NK-92 (cell line): ENCODE measurements around the gene CSNK1E.

Experiments used
- DNase-seq: peaks from one replicate; lab custom pipeline; 2025; ENCODE audit not compliant: unreplicated experiment; lab: John Stamatoyannopoulos, UW

CSNK1E gene

DNA sequence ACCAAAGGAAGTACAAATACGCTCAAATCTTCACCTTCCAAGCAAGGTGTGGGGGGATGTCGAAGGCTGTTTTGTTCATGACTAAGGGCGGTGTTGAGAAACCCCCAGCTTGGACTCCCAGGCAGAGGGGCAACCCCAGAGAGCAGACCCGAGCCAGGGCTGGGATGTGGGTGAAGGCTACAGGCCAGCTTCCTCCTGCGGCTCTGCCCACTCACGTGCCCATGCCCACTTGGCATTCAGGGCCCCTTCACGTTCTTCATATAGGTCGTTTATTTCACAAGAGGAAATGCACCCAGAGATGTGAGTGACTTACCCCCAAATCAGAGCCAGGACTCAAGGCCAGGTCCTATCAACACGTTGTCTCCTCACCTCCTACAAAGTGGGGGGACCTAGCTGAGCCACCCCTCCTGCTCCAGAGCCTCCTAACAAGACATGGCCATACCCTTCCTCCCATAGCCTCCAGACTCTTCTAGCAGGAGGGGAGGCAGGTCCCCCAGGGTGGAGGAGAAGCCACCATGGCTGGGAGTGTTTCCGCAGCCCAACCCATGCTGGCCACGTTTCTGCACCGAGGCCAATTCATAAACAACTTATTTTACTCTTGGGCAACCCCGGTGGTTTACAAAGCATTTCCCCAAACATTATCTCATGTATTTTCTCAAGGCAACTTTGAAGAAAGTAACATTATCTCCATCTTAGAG lies 66.4 kb downstream of the CSNK1E start:
- no peak for DNase-seq

DNA sequence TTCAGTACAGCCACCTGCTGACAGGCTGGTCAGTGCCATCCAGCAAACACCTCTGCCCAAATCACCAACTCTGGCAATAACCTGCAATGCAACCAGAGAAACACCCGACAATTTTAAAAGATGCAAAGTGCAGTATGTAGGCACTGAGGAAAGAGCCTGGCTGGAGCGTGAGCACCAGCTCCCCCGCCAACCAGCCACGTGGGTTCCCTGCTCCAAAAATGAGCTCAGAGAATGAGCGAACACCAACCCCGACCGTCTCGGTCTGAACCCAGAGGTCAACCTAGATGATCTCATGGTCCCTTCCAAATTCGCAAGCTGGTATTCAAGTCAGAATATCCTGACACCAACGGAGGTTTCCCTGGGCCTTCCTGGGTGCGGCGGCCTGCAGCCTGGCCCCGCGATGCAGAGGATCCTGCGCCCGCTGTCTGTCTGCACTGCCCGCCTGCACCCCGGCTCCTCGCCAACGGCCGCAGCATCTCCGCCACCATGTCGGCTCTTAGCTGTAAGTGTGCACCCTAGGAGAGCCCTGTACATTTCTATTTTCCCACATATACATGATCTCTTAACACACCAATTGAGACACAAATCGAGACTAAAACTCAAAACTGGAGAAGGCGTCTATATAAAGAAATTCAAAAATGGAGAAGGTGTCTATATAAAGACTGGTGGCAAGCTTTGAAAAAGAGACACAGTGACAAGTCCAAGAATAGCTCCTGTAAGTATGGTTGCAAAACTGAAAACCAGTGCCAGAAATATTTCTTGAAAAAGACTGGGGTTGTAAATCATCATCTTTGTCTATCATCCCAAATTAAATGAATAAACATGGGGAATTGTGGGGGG lies 67.2 kb downstream of the CSNK1E start:
- no peak for DNase-seq

DNA sequence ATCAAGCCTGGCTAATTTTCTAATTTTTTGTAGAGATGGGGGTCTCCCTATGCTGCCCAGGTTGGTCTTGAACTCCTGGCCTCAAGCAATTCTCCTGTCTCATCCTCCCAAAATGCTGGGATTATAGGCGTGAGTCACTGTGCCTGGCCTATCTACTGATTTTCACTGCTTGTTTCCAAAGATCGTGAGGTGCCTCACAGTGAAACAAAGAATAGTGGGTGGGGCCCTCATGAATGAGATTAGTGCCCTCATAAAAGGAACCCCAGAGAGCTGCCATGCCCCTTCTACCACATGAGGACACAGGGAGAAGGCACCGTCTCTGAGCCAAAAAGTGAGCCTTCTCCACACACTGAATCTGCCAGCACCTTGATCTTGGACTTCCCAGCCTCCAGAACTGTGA lies 67.9 kb downstream of the CSNK1E start:
- no peak for DNase-seq

DNA sequence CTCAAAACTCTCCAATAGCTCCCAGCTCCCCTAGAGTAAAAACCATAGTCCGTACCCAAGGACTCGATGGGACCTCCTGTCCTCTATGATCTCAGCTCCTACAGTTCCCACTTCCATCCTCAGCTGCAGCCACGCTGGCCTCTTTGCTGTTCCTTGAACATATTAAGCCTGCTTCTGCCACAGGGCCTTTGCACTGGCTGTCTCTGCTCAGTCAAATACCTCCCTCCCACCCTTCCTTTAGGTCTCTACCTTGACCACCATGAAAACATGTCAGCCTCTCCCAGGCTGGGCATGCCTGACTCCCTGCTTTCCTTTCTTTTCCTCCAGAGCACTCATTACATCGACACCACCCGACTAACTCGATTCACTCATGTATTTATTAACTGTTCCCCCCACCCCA lies 69.0 kb downstream of the CSNK1E start:
- no peak for DNase-seq

DNA sequence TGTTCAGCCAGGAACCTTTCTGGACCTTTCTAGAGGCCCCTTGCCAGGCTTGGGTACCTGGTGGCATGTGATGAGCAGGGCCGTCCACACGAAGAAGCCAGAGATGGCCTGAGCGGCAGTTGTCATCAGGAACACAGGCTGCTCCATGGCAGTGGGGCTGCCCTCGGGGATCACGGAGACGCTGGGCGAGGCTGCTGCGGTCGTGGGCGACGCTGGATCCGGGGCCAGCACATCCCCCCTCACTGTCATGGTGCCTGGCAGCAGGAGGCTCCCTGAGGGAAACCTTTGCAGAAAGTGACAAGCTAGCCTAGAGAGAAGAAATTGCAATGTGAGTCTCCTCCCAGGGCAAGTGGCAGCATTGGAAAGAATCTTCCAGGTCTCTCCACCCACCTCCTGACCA lies 69.5 kb downstream of the CSNK1E start:
- DNase-seq: no peak

DNA sequence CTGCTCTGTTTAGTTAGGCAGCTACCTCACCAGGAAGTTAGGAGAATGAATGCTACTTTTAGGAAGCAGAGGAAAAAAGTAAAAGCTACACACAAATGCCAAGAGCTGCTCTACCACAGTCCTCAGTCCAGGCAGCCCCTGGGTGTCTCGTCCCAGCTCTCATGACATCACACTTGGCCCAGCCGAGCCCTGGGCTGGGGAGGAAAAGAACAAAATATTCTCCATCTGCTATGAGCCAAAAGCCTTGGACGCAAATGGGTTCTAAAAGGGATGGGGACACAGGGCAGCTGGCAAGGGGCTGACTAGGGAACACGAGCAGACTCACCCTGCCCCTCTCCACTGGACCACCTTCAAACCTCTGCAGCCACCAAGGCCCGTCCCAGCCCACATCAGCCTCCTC lies 70.5 kb downstream of the CSNK1E start:
- DNase-seq: no peak

DNA sequence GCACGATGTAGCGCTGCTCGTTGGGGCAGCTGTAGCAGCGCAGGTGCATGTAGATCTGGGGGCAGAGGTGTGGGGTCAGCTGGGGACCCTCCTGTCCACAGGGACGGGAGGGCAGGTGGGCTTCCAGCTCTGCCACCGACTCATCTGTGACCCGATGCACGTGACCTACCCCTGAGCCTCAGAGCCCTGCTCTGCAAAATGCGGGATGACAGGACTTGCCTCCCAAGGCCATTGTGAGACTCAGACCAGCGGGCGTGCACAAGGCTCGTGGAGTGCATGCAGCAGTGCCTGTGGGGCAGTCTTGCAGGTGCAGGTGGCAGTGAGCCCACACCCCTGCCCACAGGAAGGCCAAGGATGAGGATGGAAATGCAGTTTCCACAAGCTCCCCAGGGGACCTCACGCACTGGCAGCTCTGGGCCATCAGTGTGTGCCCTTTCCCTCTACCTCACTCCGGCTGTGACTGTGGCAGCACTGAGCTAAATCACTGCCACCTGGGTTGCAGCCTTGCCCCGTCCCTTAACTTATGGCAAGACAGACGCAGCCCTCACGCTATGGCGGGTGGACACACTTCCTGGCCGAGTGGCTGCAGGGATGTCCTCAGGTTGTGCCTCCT lies 71.1 kb downstream of the CSNK1E start:
- no peak for DNase-seq

DNA sequence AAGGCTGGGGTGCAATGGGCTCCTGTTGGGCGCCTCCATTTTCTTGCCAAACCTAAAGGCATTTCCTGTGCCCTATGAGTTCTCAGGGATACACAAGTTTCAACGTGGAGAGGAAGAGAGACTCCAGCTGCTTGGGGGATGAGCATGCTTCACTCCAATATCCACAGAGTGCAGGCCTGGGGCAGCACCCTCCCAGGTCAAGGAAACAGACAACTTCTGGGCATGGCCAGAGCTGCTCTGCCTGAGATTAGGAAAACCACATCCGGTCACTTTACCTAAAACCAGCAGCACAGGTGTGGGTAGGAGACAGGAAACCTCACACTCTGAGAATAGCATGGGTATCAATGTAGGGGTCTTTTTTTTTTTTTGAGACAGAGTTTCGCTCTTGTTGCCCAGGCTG lies 73.1 kb downstream of the CSNK1E start:
- DNase-seq: no peak

DNA sequence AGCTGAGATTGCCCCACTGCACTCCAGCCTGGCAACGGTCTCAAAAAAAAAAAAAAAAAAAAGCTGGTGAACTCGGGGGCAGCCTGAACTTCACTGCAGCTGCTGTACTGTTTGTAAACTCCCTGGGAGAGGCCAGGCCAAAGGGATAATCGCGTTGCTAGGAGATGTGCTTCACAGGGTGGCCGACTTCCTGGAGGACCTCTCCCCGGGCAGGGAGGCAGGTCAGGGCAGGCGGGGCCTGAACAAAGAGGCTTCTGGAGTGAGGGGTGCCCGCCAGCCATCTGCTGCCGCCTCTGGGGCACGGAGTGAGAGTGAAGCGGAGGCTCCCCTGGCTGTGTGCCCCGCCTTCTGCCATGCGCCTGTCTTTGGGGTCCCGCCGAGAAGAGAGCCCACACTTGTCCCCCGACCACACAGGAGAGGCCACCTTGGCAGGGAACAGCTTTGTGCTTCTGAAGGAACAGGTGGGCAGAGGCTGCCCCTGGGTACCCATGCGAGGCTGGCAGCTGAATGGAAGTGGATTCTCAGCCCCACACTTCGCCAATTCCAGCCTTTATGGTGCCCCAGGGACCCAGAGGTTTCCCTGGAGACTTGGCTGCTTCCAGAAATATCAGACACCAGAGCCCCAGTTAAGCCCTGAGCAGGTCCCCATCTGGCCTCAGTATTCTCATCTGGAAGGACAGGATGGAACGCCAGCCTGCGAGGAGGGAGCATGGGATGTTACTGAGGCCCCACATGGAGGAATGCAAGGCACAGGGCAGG lies 74.0 kb downstream of the CSNK1E start:
- DNase-seq: no peak

DNA sequence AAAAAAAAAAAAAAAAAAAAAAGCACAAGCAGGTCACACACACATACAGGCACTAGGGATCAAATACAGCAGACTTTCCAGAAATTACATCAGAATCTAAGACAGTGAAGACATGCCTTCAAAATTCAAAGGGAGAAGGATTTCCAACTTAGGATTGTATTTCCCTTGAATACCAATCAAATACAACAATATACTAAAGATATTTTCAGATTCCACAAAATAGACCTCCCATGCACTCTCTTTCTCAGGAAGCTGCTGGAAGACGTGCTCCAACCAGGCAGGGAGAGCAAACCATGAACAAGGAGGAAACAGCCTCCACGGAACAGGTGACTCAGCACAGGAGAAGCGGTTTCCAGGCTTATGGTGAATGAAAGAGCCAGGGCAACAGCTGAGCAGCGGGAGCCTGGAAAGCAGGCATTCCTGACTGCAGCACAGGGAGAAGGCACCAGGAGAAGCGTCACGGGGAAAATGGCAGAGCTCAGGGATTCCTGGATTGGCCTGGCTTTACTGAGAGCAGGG lies 76.4 kb downstream of the CSNK1E start:
- DNase-seq: no peak
